LNCAP (cell line): ENCODE results near the gene LRRC9.

ENCODE experiments used
- CTCF ChIP-seq: fragments of 450-650 bp; IDR thresholded peaks from 2 replicates; pipeline ENCODE4 v1.5.1; 2017; ENCODE audit warnings: mild to moderate bottlenecking

LRRC9 gene

GRCh38 chr14:59964251-59965007 is 44.5 kb downstream of the LRRC9 start:
- no peak for TF ChIP-seq CTCF

- no peak for TF ChIP-seq CTCF
Observed at GRCh38 chr14:59969319-59969718, 49.4 kb downstream of the LRRC9 start.

- TF ChIP-seq CTCF: no peak
Observed at GRCh38 chr14:59981564-59981963, 61.6 kb downstream of the LRRC9 start.

- no peak for TF ChIP-seq CTCF
Observed at GRCh38 chr14:59983048-59983447, 63.1 kb downstream of the LRRC9 start.

GRCh38 chr14:59986556-59987059 is 66.7 kb downstream of the LRRC9 start:
- TF ChIP-seq CTCF: no peak

GRCh38 chr14:59997449-59997848 is 77.5 kb downstream of the LRRC9 start:
- no peak for TF ChIP-seq CTCF

GRCh38 chr14:59997966-59998365 is 78.0 kb downstream of the LRRC9 start:
- TF ChIP-seq CTCF: no peak
